ENCODE results near the gene FBXO27.

- TF ChIP-seq BHLHE40 (IDR thresholded peaks at IDR 0.05; ENCODE audit: borderline replicate concordance) (no peak), SP1 (IDR thresholded peaks at IDR 0.05) (no peak), ELF4 (IDR thresholded peaks at IDR 0.05) (no peak), HDGF (IDR thresholded peaks at IDR 0.05; ENCODE audit: borderline replicate concordance) (no peak), FOXA1 (IDR thresholded peaks at IDR 0.05) (no peak), LEF1 (IDR thresholded peaks at IDR 0.05; ENCODE audit: borderline replicate concordance) (no peak), FOXK2 (IDR thresholded peaks at IDR 0.05) (no peak), SUZ12 (IDR thresholded peaks at IDR 0.05) (no peak), FOXM1 (IDR thresholded peaks at IDR 0.05; ENCODE audit: borderline replicate concordance) (no peak)
Measured at GRCh38 chr19:39067104-39067503, 34.8 kb upstream of the FBXO27 start.
